Measurements from ENCODE around the gene SAMD11.

DNA sequence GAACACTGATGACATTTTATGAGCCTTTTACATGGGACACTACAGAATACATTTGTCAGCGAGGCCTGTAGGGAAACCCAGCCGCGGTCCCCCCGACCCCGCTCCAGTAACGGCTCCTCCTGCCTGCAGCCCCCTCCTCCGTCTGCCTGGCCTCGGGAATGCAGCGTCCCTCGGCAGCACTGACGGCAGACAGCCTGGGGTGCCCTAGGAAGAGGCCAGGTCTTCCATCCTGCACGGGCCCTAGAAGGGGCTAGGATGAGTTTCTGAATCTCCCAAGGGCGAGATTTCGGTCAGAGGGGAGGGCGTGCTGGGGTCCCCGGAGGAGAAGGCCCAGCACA lies 8.4 kb downstream of the SAMD11 start:
- TF ChIP-seq CTCF (IDR thresholded peaks at IDR 0.05; ENCODE audit: insufficient read depth, low read length) = no peak
- TF ChIP-seq POLR2AphosphoS5 (IDR thresholded peaks at IDR 0.05; ENCODE audit: low read depth) = no peak
- TF ChIP-seq GABPA (IDR thresholded peaks at IDR 0.05; ENCODE audit: low read depth) = no peak
- TF ChIP-seq SPI1 (IDR thresholded peaks at IDR 0.05; ENCODE audit: borderline replicate concordance, low read depth) = no peak
- TF ChIP-seq REST (IDR thresholded peaks at IDR 0.05; ENCODE audit: insufficient replicate concordance, low read depth) = no peak
